ENCODE measurements around the gene CNKSR3. TPM values are rescaled to one million over a fixed set of nuclear protein-coding genes. Genes with fewer than 3 reads are reported as not detected.

CNKSR3 gene
- total and polyA plus RNA-seq, 2 of the 8 experiments (the other 6 are each of a cell fraction or from before 2014, with no cell fraction given) = 1.2 to 6.2 TPM

DNA sequence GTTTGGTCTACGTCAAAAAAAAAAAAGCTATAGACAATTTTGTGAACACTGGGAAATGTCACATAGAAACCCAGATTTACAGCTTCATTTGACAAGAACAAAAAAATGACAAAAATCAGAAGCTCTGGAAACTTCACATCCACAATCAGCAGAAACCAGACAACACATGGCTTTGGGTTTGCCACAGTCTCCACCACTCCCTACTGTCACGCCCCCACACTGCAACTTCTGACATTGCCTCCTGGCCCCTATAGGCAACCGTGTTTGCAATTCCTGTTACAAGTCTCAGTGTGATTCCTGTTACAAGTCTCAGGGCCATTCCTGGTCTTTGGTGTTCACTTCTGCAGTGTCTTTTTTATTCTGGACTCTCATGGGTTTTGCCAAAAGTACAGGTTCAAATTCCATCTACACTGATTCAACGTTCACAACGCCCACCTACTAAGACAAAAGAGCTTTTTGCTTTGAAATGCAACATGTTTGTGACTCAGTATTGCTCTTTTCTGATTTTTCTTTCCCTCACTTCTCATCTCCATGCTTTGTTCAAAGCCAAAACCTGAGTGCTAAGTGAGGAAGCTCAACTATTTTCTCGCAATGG, 12.0 kb downstream of the CNKSR3 start (continued):
- TF ChIP-seq, protein P1, sequence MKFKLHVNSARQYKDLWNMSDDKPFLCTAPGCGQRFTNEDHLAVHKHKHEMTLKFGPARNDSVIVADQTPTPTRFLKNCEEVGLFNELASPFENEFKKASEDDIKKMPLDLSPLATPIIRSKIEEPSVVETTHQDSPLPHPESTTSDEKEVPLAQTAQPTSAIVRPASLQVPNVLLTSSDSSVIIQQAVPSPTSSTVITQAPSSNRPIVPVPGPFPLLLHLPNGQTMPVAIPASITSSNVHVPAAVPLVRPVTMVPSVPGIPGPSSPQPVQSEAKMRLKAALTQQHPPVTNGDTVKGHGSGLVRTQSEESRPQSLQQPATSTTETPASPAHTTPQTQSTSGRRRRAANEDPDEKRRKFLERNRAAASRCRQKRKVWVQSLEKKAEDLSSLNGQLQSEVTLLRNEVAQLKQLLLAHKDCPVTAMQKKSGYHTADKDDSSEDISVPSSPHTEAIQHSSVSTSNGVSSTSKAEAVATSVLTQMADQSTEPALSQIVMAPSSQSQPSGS (IDR thresholded peaks at IDR 0.05; ENCODE audit: low read length) = no peak
- TF ChIP-seq, protein P2, sequence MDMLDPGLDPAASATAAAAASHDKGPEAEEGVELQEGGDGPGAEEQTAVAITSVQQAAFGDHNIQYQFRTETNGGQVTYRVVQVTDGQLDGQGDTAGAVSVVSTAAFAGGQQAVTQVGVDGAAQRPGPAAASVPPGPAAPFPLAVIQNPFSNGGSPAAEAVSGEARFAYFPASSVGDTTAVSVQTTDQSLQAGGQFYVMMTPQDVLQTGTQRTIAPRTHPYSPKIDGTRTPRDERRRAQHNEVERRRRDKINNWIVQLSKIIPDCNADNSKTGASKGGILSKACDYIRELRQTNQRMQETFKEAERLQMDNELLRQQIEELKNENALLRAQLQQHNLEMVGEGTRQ (IDR thresholded peaks at IDR 0.05; ENCODE audit: low read length) = no peak
- TF ChIP-seq EZH2 (IDR thresholded peaks at IDR 0.05; ENCODE audit: low read depth, low read length, severe bottlenecking) (no peak), CTBP2 (IDR thresholded peaks at IDR 0.05; ENCODE audit: borderline replicate concordance, insufficient read depth, insufficient read length, low read length) (no peak), RAD21 (IDR thresholded peaks at IDR 0.05 in 1 of 2, conservative IDR thresholded peaks at IDR 0.05 in 1 of 2; ENCODE audit: low read depth in 2 of 2, low read length in 2 of 2) (no peak), GABPA (IDR thresholded peaks at IDR 0.05; ENCODE audit: borderline replicate concordance, insufficient read depth, low read length) (no peak), RXRA (IDR thresholded peaks at IDR 0.05; ENCODE audit: insufficient read depth, low read depth, low read length) (no peak), TAF1 (IDR thresholded peaks at IDR 0.05; ENCODE audit: low read depth, low read length) (no peak), NRF1 (IDR thresholded peaks at IDR 0.05; ENCODE audit: low read depth, low read length) (no peak)
- TF ChIP-seq, protein P3, sequence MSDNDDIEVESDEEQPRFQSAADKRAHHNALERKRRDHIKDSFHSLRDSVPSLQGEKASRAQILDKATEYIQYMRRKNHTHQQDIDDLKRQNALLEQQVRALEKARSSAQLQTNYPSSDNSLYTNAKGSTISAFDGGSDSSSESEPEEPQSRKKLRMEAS (IDR thresholded peaks at IDR 0.05) = no peak
